Measurements from ENCODE around the gene FAM78B.

FAM78B gene

DNA sequence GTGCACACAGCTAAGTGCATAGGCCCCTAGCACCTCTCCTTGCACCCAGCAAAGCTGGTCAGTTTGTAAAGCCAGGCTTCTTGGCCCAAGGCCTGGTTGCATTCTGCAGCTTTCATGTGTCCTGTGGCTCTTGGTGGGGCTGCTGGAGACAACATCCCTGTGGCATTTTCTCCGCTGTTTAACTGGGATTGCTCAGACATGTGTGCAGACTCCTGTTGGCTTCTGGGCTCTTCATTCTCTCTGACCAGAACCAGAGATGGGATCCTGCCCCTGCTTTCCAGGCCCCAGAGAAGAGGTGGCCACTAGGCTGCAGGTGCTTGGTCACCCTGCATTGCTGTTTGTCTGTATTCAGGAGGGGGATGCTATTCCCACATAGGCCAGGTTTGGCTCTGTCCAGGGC lies 50.8 kb downstream of the FAM78B start:
- DNase-seq, result no peak

DNA sequence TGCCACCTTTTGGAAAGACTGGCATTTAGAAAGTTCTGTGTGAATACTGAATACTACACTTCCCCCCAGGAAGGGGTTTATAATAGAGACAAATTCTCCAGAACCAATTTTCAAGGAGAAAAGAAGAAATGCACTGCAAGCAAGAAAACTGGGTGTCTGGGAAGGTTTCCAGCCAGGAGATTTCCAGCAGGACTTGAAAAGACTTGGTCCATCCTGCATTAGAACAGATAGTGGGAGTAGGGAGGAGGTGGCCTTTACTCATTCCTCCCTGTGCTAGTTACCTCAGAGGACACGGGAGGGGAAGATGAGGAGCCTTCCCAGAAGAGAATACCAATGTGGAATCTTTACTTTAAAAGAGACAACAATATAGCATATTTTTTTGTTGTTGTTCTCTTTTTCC lies 52.4 kb downstream of the FAM78B start:
- DNase-seq, result no peak

DNA sequence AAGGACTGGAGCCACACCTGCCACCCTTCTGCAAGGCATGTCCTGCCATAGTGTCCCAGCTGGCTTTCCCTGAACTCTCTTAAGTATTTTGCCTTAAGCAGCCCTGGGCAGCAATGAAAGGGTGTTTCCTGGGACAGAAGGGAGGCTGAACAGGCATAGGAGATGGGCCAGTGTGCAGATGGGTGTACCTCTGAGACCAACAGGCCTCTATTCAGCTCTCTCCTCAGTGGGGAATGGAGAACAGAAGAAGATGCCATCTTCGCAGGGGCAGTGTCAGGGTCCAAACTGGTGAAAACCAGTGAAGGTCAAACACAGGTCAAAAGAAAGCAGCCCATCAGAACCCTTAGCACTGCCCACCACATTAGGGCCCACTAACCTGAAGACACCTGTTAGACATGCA lies 53.2 kb downstream of the FAM78B start:
- no peak for DNase-seq

DNA sequence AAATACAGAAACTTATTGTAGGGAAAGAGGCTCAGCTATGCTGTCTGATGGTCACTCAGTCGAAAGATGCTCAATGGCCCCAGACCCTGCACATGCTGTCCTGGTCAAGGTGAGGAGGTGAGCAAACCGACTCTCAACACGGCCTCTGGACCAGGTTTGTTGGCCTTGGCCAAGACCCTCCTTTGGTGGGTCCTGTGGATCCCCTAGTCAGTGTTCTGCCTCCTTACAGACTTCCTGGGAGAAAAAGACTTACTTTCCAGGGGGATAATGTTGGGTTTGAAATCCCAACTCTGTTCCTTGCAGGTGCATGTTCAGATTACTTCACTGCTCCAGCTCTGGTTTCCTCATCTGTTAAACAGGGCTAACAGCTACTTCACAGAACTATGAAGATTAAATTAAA lies 53.8 kb downstream of the FAM78B start:
- DNase-seq, result no peak

DNA sequence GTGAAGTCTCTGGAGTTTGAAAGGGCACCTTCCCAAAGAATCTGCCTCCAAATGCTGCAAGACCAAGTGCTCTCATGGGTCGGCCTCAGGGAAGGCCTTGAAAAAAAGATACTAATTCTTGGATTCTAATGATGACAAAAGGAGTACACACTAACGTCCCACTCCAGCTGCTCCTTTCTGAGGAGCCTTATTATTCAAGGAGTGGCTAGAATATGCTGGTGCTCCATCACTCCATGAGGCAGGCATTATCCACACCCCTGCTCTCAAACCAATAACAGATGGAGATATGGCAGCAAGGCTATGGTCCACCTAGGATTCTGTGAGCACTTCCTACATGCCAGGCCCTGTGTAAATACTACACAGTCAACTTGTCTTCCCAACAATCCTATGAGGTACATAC lies 54.4 kb downstream of the FAM78B start:
- no peak for DNase-seq

DNA sequence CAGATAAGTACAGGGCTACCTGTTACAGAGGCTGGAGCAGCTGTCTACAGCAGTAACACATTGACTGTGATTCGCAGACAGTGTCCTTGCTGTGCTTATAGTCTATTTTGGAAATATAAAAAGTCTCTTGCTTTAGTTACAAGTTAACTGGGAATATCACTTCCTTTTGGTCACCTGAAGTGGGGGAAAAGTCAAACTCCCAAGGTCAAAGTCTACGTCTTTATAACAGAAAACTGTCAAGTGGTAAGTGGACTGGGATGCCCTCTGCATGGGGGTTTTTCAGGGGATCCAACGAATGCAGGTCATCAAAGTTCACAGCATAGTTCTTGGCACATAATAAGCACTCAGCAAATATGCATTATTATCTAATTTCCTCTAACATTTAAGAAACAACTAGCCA lies 55.4 kb downstream of the FAM78B start:
- no peak for DNase-seq

DNA sequence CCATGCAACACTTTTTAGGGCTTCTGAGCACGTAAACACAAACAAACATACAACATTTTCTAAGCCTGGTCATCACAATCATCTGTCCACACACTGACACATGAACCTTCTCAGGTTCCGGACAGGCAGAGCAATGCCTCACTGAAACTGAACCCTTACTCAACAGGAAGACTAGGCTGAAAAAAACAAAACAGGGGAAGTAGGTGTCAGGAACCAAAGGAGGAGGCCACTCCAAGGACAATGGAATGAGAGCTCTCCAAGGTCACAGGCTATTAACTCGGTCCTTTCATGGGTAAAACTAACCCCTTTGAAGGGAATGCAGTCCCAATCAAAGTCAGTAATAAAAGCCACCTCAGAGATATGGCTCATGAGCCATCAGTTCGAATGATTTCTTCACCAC lies 76.6 kb downstream of the FAM78B start:
- peak in 1 of 2 experiments; percentile 1 for DNase-seq

DNA sequence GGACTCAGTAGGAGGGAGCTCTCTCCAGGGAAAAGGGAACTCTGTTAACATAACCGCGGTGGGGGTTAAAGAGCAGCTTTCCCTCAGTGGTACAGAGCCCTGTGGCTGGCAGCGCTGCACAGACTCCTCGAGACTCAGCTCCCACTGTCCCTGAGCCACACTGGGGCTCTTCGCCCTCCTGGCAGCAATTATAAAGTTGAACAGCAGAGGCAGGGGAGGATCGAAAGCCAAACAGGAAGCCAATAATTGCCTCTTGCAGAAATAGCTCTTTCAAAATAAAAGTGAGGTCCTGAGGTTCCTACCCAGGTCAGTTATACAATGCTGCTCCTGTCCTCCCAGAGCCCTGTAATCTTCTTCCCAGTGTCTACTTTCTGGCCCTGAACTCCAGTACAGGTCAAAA lies 77.0 kb downstream of the FAM78B start:
- no peak for DNase-seq

DNA sequence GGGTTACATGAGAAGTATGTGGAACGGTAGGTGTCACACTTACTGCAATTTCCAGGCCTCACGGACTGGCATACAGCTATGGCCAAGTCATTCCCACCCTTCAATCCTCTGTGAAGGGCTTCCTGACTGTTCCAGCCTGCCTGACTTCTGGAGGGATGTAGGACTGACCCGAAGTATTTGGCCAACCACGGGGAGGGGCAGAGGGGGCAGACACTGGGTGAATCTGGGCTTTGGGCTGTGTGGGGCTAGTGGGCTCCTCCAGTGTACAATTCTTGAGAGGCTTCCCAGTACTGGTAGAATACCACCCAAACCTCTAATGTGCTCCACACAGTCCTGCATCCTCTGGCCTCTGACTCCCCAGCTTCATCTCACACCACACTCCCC lies 78.2 kb downstream of the FAM78B start:
- no peak for DNase-seq

DNA sequence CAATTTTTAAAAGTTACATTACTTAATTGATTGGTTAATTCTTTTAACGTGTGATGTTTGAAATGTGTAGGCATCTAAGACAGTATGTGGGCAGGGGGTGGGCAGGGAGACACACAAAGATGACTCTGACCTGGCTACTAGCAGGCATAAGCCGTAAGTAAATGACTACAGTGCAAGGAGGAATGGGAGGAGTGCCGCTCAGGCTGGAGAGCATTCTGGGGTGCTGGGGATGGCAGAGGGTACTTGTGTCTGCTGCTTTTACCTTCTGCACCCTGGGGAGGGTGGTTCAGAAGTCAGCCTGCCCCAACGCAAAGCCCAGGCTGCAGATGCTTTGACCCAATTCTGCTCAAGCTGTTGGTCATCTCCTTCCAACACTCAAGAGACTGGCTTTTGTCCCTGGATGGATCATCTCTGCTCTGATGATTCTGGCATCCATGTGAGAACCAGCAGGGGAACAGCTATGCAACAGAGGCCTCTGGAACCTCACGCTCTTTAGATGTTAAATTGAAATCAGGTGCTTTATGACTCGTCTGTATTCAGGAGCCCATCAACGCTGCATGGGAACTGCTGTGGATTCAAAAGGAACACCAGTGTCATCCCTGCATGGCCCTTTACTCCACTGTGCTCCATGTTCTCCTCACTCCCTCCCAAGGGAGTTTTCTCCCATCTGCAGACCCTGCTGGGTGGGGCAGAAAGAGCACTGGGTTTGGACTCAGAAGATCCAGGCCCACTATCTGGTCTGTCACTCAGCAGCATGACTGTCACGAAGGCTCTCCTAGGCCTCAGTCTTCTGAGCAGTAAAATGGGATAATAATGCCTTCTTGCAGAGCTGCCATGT lies 78.8 kb downstream of the FAM78B start:
- no peak for DNase-seq

DNA sequence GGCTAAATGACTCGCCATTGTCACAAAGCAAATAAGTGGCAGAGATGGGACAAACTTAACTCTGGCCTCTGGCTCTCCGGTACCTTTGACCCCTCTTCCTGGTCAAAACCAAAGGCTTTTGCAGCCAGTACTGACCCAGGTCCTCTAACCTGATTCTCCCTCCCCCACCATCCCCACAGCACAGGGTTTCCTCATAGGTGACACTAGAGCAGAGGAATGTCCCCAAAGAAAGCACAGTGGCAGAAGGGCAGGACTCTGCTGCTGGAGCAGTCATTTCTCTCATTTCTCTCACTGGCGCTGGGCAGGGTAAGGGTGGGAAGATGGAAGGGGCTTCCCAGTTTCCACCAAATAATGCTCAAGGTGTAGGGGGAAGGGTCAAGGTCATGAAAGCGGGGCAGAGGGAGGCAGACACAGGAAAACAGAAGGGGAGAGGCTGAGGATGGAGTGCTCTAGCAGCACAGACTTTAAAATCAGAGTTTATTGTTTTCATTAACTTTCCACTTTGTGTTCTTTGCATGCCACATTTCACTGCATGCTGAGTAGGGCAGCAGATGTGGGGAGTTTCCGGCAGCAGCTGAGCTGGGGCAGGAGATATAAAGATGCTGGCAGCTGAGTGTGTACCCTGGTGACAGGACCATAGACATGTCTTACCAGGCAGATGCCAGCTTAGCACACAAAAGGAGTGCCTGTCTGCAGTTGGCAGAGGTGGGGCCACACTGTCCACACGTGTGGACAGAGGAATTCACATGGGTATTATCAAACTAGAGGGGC lies 80.5 kb downstream of the FAM78B start:
- no peak for DNase-seq

DNA sequence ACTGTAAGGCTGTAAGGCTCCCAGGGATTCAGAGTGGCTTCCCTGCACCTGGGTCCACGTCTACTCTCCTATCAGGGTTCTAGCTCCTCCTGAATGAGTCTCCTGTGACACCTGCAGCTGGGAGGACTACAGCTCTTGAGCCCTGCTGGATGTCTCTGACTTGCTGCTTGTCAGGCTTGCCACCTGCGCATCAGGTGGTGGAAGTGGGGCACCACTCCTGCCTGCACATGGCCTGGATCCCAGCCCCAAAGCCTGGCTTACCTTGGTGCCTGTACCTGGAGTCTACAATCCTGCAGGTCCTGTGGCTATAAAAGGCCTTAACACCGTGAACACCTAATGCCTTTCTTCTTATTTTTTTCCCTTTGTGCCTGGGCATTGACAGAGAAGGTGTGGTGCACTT lies 82.2 kb downstream of the FAM78B start:
- DNase-seq, result no peak

DNA sequence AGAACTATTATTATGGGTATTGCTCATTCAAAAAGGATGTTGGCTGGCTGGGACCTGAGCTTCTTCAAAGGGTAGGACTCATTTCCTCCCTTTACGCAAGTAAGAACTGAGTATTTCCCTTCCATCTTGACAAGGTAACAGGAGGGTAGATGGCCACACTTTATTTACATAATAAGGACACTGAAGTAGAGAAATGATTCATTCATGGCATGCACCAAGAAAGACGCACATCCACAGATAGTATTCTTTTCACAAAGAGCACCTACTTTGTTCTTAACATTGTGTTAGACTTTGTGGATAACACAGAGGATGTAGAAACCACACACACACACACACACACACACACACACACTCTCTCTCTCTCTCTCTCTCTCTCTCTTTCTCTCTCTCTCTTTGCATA lies 82.9 kb downstream of the FAM78B start:
- DNase-seq, result no peak

DNA sequence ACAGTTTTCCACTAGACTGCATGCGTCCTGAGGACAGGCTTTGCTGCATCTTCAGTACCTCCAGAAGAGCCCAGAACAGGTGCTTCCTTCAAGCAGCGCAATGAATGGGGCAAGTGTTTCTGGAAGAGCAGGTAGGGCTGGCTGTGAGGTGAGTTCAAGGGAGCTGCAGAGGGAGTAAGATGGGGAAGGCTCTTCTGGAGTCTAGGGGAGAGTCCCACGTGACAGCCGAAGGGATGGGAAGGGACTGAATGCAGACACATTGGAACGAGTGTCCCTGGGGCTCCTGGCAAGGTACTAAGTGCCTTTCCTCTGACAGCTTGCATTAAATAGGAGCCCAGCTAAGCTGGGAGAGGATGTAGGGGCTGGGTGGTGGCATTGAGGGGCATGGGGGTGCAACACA lies 84.2 kb downstream of the FAM78B start:
- DNase-seq, result no peak

DNA sequence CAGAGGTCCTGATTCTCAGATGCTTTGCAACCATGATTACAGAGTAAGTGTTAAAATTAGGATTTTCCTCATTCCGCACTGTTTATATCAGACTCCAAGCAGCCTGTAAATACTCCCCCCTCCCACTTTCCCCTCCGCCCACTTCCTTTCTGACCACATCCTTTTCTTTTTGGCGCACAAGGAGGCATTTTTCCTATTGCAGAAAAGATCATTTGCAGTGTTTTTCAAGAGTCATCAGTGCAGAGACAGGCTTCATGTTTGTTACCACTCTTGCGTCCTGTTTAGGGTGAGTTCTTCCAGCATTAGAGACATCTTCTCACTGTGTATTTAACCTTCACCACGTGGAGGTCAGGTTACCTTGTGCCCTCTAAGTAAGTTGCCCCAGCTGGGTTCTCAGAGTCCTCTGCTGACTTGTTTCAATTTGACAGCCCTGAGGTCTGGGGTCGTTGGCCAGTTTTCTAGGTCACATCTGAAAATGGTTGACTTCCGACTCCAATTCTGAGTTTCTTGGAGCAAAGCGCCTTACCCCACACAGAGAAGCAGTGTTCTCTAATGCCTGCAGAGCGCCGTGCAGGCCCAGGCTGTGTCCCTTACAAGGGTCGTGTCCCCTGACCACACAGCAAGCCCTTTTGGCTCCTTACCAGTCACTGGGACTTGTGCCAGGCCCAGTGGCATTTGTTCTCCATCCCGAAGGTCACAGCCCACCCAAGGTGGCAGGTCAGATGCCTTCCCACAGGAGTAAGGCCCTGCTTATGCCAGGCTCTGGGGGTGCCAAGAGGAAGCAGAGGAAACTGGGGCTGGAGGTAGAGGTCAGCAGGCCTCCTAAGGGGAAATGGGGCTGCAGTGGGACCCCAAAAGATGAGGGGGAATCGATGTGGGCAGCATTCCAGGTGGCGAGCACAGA lies 85.6 kb downstream of the FAM78B start:
- no peak for DNase-seq

DNA sequence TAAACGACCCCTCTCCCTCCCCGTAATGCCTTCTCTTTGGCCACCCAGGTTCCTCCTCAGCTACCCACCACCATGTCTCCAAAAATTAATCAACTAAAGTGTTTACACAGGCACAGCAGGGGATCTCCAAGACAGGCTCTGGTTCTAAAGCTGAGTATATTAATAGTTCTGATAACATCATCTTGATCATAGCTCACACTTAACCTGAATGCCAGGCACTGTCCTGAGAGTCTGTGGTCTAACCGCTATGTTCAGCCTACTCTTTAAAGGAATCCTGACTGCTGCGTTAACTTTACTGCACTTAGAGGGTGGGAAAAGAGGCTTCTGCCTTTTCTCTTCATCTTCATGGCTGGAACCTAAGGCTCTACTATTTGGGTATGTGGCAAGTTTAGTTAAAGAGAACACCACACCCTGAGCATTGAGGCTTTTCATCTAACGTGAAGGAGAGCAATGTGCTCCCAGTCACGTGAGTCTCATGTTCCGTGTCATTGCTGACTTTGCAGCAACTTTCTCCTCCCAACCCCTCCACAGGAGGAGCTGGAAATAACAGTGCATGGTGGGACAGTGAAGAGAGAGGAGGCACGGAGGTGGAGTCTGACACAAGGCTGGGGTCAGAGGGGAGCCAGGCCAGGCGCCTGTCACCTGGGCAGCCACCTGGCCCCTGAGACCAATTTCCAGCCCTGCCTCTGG lies 86.4 kb downstream of the FAM78B start:
- no peak for DNase-seq

DNA sequence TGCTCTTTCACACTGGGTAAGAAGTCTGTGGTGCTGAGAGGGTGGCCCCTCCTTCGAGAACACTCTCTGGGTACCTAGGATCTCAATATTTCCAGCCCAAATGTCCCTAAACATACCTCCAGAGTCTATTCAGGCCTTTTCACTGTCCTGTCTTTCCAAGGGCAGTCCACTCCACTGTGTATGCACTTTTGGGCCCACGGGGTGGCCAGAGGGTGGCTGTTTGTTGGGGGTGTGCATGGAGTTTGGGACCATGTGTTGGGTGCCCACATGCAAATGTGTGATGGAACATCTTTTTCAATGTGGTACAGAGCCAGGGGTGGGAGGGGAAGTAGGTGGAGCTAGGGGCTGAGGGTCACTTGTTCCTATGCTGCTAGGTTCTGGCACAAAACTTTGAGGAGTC lies 87.5 kb downstream of the FAM78B start:
- DNase-seq, result no peak

DNA sequence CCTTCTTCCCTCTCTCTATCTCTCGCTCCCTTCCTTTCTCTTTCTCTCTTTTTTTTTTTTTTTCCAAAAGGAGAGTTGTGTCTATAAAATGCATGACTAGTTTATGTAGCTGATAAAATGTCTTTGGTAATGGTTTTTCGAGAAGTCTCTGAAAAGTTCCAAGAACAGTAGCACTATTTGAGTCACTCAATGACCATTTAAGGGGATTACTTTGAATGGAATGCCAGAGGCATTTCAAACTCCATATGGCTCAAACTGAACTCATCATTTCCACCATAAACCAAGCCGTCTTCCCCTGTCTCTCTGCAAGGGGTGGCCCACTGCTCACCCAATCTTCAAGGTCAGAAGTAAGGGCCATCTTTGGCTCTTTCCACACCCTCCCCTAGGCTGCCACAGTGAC lies 93.3 kb downstream of the FAM78B start:
- DNase-seq, result no peak

DNA sequence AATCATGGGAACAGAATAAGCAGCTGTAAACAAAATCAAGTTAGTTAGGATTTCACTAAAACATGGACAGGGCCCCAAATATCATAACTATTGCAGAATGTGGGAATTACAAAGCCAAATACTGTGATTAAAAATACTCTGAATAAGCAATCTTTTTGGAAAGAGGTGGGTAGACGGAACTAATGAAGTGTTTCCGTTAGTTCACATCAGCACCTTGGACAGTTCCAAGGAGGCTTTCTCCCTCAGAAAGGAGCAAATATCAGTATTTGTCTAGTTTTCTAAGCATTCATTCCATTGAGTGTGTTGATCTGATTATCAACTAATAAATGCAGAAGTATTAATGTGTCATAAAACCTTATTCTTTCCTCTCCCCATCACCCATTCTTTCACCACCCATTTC lies 97.4 kb downstream of the FAM78B start:
- DNase-seq, result no peak

DNA sequence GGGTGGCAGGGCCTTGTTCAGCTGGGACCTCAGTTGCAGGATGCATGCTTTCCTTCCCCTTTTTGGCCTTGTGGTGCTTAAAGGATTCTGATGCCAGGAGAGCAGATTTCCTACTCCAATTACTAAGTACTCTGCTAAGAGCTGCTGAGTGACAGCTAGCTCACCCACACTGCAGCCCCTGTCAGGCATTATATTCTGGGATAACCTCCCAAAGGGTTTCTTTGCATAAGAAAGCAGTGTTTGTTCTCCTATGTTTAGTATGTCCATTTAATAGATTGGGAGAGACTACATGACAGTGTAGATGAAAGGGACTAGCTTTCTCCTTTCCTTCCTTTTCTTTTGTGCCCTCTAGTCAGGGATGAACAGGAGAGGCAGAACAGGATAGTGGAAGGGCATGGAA lies 100.7 kb downstream of the FAM78B start:
- DNase-seq, result no peak

DNA sequence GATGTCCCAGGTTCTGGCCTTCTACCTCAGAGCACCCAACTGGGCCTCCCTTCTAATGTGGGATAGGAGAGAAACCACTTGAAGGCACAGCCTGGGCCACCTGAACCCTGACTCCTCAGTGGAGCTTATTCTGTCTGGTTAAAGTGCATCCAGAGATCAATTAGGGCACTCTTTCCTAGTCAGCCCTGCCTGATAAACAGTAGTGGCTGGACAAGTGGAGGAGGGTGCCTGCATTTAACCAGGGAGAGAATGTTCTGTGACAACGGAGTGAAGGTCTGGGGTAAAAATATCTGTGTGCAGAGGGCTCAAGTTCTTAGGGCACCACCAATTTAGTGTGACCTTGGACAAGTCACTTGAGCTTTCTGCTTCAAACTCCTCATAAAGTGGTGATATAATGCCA lies 101.8 kb downstream of the FAM78B start:
- DNase-seq, result no peak

DNA sequence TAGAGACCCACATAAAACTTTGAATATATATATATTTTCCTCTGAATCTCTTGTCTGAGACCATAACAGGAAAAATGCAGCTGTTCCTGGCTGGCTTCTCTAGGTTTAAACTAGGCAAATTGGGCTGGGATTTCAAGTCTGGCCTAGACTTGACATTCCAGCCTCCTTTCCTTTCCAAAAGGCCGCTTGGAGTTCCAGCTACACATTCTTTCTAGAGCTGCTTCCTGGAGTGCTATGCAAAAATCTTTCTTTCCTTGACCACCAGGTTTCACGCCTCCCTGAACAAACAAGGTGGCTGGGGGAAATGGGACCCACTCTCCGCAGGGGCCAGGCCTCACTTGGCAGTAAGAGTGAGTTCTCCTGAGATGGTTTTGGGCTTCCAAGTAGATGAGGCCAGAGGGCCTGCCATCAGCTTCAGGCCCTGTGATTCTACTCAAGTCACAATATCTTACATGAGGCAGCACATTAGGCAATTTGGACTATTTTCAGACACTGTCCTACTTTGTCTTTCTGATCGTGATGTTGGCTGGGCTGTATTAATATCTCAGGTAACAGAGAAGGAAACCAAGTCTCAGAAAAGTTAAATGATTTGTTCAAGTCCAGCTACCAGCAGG lies 102.4 kb downstream of the FAM78B start:
- DNase-seq, result no peak
